HL-60 (cell line): Measurements from ENCODE around the gene MAML1.

Source experiments
- CTCF ChIP-seq: IDR thresholded peaks from one replicate; pipeline ENCODE4 v1.5.1; 2011; ENCODE audit warnings: low read length, control low read depth, inconsistent platforms; ENCODE audit not compliant: insufficient read depth
- POLR2AphosphoS5 ChIP-seq: IDR thresholded peaks from 2 replicates; pipeline ENCODE4 v1.6.1; 2012; ENCODE audit warnings: low read depth
- REST ChIP-seq: IDR thresholded peaks from 2 replicates; pipeline ENCODE4 v1.6.1; 2012; ENCODE audit warnings: low read depth; ENCODE audit not compliant: insufficient replicate concordance

- TF ChIP-seq CTCF, result no peak
- no peak for TF ChIP-seq REST
- TF ChIP-seq POLR2AphosphoS5, result peak; percentile 45; the same call in 1 of the 2 replicates
These were observed 3.3 kb upstream of the MAML1 start for GRCh38 chr5:179729303-179729702.
